GM13976 (cell line): ENCODE measurements around the gene CPVL.
"Not testable (repeated sequence)": the region's sequence is repeated elsewhere in the genome, so short reads cannot be mapped to it uniquely, and the experiment has no call there.

ENCODE experiments used
- DNase-seq: peaks from one replicate; pipeline ENCODE4 v3.0.0; 2012; ENCODE audit warnings: low spot score
- CTCF ChIP-seq: IDR thresholded peaks from 2 replicates; pipeline ENCODE4 v1.5.1; 2012; ENCODE audit warnings: borderline replicate concordance, mild to moderate bottlenecking; ENCODE audit not compliant: insufficient read depth; ENCODE audit errors: extremely low read depth, missing control alignments, control extremely low read depth
- in situ Hi-C: fragments of 300-500 bp; cut with MboI; formaldehyde crosslinking; loops from one replicate; pipeline ENCODE4 v1.12.0; 2022; ENCODE audit warnings: low sequenced_read_pairs, mixed read lengths, inconsistent platforms; ENCODE audit not compliant: unreplicated experiment

Gene CPVL

GRCh38 chr7:29096446-29096730, 49.9 kb downstream of the CPVL start:
- in situ Hi-C loops, result no loop called here
- no peak for DNase-seq
- no peak for TF ChIP-seq CTCF

GRCh38 chr7:29095631-29096445, 50.5 kb downstream of the CPVL start:
- in situ Hi-C loops, result no loop called here
- DNase-seq, result no peak
- no peak for TF ChIP-seq CTCF

- DNase-seq, in situ Hi-C loops: not testable (repeated sequence)
These were observed 53.2 kb downstream of the CPVL start for GRCh38 chr7:29093091-29093490.

GRCh38 chr7:29091715-29092114, 54.6 kb downstream of the CPVL start:
- peak; percentile 77 for DNase-seq
- in situ Hi-C loops, result no loop called here
- TF ChIP-seq CTCF, result no peak

GRCh38 chr7:29090836-29091601, 55.3 kb downstream of the CPVL start:
- in situ Hi-C loops, result no loop called here
- DNase-seq, result peak; percentile 16

GRCh38 chr7:29090151-29090805, 56.1 kb downstream of the CPVL start:
- no peak for TF ChIP-seq CTCF
- no peak for DNase-seq
- in situ Hi-C loops, result no loop called here

More at GRCh38 chr7:29090836-29091601, 55.3 kb downstream of the CPVL start:
- no peak for TF ChIP-seq CTCF

- TF ChIP-seq CTCF, result no peak
- DNase-seq, result no peak
- in situ Hi-C loops, result no loop called here
These were observed 58.5 kb downstream of the CPVL start for GRCh38 chr7:29087840-29088170.
